Testis (tissue), 3 donors: ENCODE data around the gene PIP5K1B. TPM values are rescaled to one million over a fixed set of nuclear protein-coding genes. Genes with fewer than 3 reads are reported as not detected.

Source experiments
- DNase-seq: peaks from one replicate; pipeline ENCODE4 v3.0.0-alpha.2; 2019
- H3K27ac ChIP-seq, 2 donors: fragments of 200-600 bp; sonication (generic); one replicate each; pipeline ENCODE4 v1.5.1; 2019
- H3K27me3 ChIP-seq: fragments of 200-600 bp; sonication (generic); one replicate; pipeline ENCODE4 v1.5.1; 2019
- H3K36me3 ChIP-seq: fragments of 200-600 bp; sonication (generic); one replicate; pipeline ENCODE4 v1.5.1; 2017; ENCODE audit warnings: low read depth; ENCODE audit errors: missing control alignments
- H3K4me1 ChIP-seq: fragments of 200-600 bp; sonication (generic); one replicate; pipeline ENCODE4 v1.5.1; 2019
- H3K4me3 ChIP-seq, 2 donors: fragments of 200-600 bp; sonication (generic); one replicate each; pipeline ENCODE4 v1.5.1; 2017 to 2019
- H3K9me3 ChIP-seq: fragments of 200-600 bp; sonication (generic); one replicate; pipeline ENCODE4 v1.5.1; 2017
- POLR2A ChIP-seq: fragments of 450-650 bp; IDR thresholded peaks from one replicate; pipeline ENCODE4 v1.6.1; 2017; ENCODE audit warnings: antibody characterized with exemption, mild to moderate bottlenecking, moderate library complexity
- WGBS, 2 donors: methylation state at CpG; one replicate each; pipeline ENCODE4 v1.1.5; 2018; 5-methylcytosine and 5-hydroxymethylcytosine counted together
- intact Hi-C: fragments of 100-400 bp; cut with DNase I; formaldehyde crosslinking; loops from one replicate; pipeline ENCODE4 v1.15.1; 2023; ENCODE audit warnings: low total_unique reads
- polyA plus RNA-seq: library from polyadenylated mRNA; stranded (reverse); fragments of 350-450 nt; fragmentation: Illumina TruSeq; extraction: RNeasy Lipid Tissue Mini Kit (QIAGEN cat#74804); gene quantifications from one replicate; pipeline ENCODE4 v1.2.3, GENCODE V29; 2014; ENCODE audit warnings: low read depth, low replicate concordance; ENCODE audit not compliant: insufficient read depth
- total RNA-seq, 2 donors: library from RNA; depleted of rRNA; stranded (reverse); fragments of >200 nt; gene quantifications; one replicate each; pipeline ENCODE4 v1.2.3, GENCODE V29; 2016
- TF ChIP-seq, protein P1 (sequence below), 3 experiments: fragments of 450-650 bp in 2 of 3; fragments of 200-600 bp in 1 of 3; sonication (generic) in 1 of 3; IDR thresholded peaks; one replicate each; pipeline ENCODE4 v1.5.1; 2016 to 2019; ENCODE audit warnings: antibody characterized with exemption in 3 of 3, mild to moderate bottlenecking in 2 of 3, moderate library complexity in 1 of 3

Gene PIP5K1B
- total and polyA plus RNA-seq, 3 donors from 2014 or later, result 53.6 to 70.5 (median 66.9) TPM

DNA sequence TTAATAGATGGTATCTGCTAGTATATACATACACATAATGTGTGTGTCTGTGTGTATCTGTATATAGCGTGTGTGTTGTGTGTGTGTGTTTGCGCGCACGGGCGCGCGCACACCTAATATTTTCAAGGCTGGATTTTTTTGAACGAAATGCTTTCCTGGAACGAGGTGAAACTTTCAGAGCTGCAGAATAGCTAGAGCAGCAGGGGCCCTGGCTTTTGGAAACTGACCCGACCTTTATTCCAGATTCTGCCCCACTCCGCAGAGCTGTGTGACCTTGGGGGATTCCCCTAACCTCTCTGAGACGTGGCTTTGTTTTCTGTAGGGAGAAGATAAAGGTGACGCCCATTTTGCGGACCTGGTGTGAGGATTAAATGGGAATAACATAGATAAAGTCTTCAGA is 331.3 kb downstream of the PIP5K1B start:
- Histone ChIP-seq H3K36me3 (no peaks in the 10 kb centered on the region), H3K4me3 (peak overlapping the region; percentile 71 to 73), H3K27me3 (no peaks in the 10 kb centered on the region), H3K9me3 (no peaks in the 10 kb centered on the region), H3K4me1 (peaks cover 13% of the 10 kb centered on the region), H3K27ac (peak overlapping the region; percentile 83 to 85)
- TF ChIP-seq POLR2A, result no peak
- TF ChIP-seq, protein P1, sequence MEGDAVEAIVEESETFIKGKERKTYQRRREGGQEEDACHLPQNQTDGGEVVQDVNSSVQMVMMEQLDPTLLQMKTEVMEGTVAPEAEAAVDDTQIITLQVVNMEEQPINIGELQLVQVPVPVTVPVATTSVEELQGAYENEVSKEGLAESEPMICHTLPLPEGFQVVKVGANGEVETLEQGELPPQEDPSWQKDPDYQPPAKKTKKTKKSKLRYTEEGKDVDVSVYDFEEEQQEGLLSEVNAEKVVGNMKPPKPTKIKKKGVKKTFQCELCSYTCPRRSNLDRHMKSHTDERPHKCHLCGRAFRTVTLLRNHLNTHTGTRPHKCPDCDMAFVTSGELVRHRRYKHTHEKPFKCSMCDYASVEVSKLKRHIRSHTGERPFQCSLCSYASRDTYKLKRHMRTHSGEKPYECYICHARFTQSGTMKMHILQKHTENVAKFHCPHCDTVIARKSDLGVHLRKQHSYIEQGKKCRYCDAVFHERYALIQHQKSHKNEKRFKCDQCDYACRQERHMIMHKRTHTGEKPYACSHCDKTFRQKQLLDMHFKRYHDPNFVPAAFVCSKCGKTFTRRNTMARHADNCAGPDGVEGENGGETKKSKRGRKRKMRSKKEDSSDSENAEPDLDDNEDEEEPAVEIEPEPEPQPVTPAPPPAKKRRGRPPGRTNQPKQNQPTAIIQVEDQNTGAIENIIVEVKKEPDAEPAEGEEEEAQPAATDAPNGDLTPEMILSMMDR (IDR thresholded peaks at IDR 0.05), result no peak
- WGBS, 2 donors, result 0 to 1% methylated on average over 14 of the region's 14 CpGs
- intact Hi-C loops, result no loop called here
- DNase-seq, result peak; percentile 45

DNA sequence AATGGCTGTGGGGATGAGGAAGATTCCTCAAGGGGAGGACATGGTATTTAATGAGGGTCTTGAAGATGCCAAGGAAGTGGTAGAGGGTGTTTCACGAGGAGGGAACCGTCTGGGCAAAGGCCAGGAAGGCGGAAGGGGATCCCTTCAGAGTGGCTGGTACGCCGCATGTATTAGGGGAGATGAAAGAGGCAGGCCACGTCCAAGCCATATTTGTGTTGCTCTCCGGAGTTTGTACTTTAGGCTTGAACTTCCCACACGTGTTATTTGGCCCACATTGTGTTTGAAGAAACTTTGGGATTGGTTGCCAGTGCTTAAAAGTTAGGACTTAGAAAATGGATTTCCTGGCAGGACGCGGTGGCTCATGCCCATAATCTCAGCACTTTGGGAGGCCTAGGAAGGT is 331.8 kb downstream of the PIP5K1B start:
- intact Hi-C loops, result no loop called here
- Histone ChIP-seq H3K27me3 (no peaks in the 10 kb centered on the region), H3K4me3 (peak overlapping the region; percentile 71 to 73), H3K36me3 (no peaks in the 10 kb centered on the region), H3K4me1 (peaks cover 13% of the 10 kb centered on the region), H3K27ac (peak overlapping the region; percentile 83 to 85), H3K9me3 (no peaks in the 10 kb centered on the region)
- TF ChIP-seq, protein P1 (IDR thresholded peaks at IDR 0.05), result no peak
- TF ChIP-seq POLR2A, result no peak
- 16 to 20% methylated on average over 10 of the region's 10 CpGs for WGBS, 2 donors
- no peak for DNase-seq

DNA sequence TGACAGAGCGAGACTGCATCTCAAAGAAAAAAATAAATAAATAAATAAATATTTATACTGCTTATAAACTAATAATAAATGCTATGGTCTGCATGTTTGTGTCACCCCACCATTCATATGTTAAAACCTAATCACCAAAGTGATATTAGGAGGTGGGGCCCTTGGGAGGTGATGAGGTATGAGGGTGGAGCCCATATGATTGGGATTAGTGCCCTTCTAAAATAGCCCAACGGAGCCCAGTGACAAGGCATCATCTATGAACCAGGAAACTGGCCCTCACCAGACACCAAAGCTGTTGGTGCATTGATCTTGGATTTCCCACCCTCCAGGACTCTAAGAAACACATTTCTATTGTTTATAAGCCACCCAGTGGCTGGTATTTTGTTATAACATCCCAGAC is 335.6 kb downstream of the PIP5K1B start:
- 93 to 98% methylated on average over 2 of the region's 2 CpGs for WGBS, 2 donors
- no peak for DNase-seq
- peaks cover 25% of the 10 kb centered on the region for H3K4me1 ChIP-seq
- TF ChIP-seq POLR2A, result no peak
- TF ChIP-seq, protein P1 (IDR thresholded peaks at IDR 0.05), result no peak
- intact Hi-C loops, result no loop called here
- H3K27ac ChIP-seq, result no peak overlapping the region
- H3K27me3 ChIP-seq, result no peaks in the 10 kb centered on the region
- H3K4me3 ChIP-seq, result no peak overlapping the region
- no peaks in the 10 kb centered on the region for H3K9me3 ChIP-seq
- no peaks in the 10 kb centered on the region for H3K36me3 ChIP-seq

DNA sequence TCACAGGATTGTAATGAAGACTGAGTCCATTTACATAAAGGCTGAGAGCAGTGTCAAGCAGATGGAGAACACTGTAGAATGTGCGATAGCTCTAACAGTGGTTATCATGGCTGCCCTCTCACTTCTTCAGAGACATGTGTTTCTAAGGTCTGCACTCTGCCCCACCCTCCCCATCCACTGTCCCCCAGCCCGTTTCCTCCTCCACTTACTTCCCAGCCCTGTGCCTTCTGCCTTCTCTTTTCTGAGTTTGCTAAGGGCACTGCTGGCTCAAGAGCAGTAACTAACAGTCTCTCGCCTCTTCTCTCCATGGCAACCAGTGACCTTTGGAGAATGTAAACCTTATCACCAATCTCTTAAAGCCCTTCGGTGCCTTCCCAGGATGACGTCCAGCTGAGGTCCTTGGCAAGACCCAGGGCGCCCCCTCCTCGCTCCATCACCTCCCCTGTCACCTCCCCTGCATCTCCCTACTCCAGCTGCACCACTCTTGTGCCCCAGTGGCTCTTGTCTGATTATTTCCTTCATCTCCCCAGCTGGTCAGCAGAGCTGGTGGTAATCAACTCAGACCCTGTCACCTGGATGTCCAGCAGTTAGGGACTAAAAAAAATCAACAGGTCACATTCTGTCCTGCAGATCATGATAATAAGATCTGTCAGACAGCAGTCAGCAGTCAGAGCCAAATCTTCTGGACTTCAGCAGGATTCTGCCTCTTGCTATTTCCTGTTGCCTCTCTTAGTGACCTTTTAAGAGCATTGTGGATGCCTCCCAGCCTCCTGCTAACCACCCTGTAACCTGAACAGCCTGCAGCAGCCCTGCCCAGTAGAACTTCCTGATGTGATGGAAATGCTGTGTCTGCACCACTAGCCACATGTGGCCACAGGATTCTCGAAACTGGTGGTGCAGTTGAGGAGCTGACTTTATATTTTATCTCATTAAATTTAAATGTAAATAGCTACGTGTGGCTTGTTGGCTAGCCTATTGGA is 339.5 kb downstream of the PIP5K1B start:
- H3K27ac ChIP-seq, result peak overlapping the region; percentile 50 to 64
- H3K4me3 ChIP-seq, result no peak overlapping the region
- no peaks in the 10 kb centered on the region for H3K36me3 ChIP-seq
- peaks cover 12% of the 10 kb centered on the region for H3K4me1 ChIP-seq
- H3K9me3 ChIP-seq, result no peaks in the 10 kb centered on the region
- 54 to 59% methylated on average over 9 of the region's 9 CpGs for WGBS, 2 donors
- intact Hi-C loops, result no loop called here
- no peak for TF ChIP-seq POLR2A
- TF ChIP-seq, protein P1 (IDR thresholded peaks at IDR 0.05), result no peak
- no peak for DNase-seq
- H3K27me3 ChIP-seq, result no peaks in the 10 kb centered on the region
